Measurements from ENCODE around the gene TNPO3. TPM values are rescaled to one million over a fixed set of nuclear protein-coding genes. Genes with fewer than 3 reads are reported as not detected.

Gene TNPO3
- total RNA-seq, 1 experiment from 2014 or later = 58.5 TPM

- no peak overlapping the region for H3K4me2 ChIP-seq (ENCODE audit: low read length)
- H4K20me1 ChIP-seq (ENCODE audit: insufficient read depth) = no peaks in the 10 kb centered on the region
- ChIA-PET POLR2A (no interaction called here), RAD21 (ENCODE audit: low non-redundant PET in 1 of 2, low total read pairs in 2 of 2, uncharacterized antibody in 2 of 2, unreplicated experiment in 2 of 2) (no interaction called here), CTCF (no interaction called here)
- no peak overlapping the region for H3K27ac ChIP-seq (ENCODE audit: low read depth, low read length)
- H3K9ac ChIP-seq (ENCODE audit: low read length) = no peak overlapping the region
- peaks cover 32 to 49% of the 10 kb centered on the region in 2 experiments; a peak in 3 of 4 replicates for H3K36me3 ChIP-seq (ENCODE audit: control insufficient read depth in 1 of 2, insufficient read depth in 2 of 2, low read length in 2 of 2)
- no peaks in the 10 kb centered on the region for H3K9me2 ChIP-seq (ENCODE audit: insufficient read depth)
- no TSS peak for BruUV-seq (replicated peaks)
- DNase-seq (ENCODE audit: low read depth, low spot score) = no peak
- H3K9me3 ChIP-seq (ENCODE audit: control insufficient read depth in 1 of 2, insufficient read depth in 1 of 2, low read depth in 1 of 2, low read length in 2 of 2) = no peaks in the 10 kb centered on the region
- H3K27me3 ChIP-seq (ENCODE audit: insufficient read depth, low read length) = no peaks in the 10 kb centered on the region
- intact Hi-C loops (cut with micrococcal nuclease) = no loop called here
- no peak overlapping the region for H3K4me3 ChIP-seq (replicated peaks in 1 of 2; ENCODE audit: low read depth in 1 of 2, low read length in 2 of 2)
- no peaks in the 10 kb centered on the region for H3K79me2 ChIP-seq (ENCODE audit: insufficient read depth, low read length)
- no peak overlapping the region for H2AFZ ChIP-seq (ENCODE audit: low read depth, low read length, poor library complexity, severe bottlenecking)
- no peak for ATAC-seq
- no peaks in the 10 kb centered on the region for H3K4me1 ChIP-seq (ENCODE audit: control insufficient read depth in 1 of 2, insufficient read depth in 2 of 2, low read length in 2 of 2)
- TF ChIP-seq ZNF274 (IDR thresholded peaks at IDR 0.05; ENCODE audit: low read depth, low read length) (no peak), EGR1 (IDR thresholded peaks at IDR 0.05; ENCODE audit: low read depth) (no peak), FOSL1 (IDR thresholded peaks at IDR 0.05; ENCODE audit: low read depth) (no peak), ZFX (IDR thresholded peaks at IDR 0.05) (no peak), POLR2A (IDR thresholded peaks at IDR 0.05; ENCODE audit: borderline replicate concordance, extremely low read depth, insufficient read depth, insufficient read length) (no peak), EZH2 (IDR thresholded peaks at IDR 0.05) (no peak), CTCF (IDR thresholded peaks at IDR 0.05 in 2 of 3, conservative IDR thresholded peaks at IDR 0.05 in 1 of 3; ENCODE audit: borderline replicate concordance in 1 of 3, insufficient read depth in 1 of 3, low read depth in 2 of 3, low read length in 2 of 3) (no peak), EZH2phosphoT487 (IDR thresholded peaks at IDR 0.05; ENCODE audit: borderline replicate concordance) (no peak), CBX3 (IDR thresholded peaks at IDR 0.05; ENCODE audit: low read depth) (no peak), ELF1 (IDR thresholded peaks at IDR 0.05; ENCODE audit: borderline replicate concordance, low read depth) (no peak), ZBTB33 (IDR thresholded peaks at IDR 0.05; ENCODE audit: extremely low read depth, insufficient replicate concordance, low read length) (no peak), SP1 (IDR thresholded peaks at IDR 0.05; ENCODE audit: low read depth) (no peak), CEBPB (IDR thresholded peaks at IDR 0.05; ENCODE audit: low read depth) (no peak), POLR2AphosphoS5 (IDR thresholded peaks at IDR 0.05; ENCODE audit: low read depth, low read length) (no peak), SRF (IDR thresholded peaks at IDR 0.05; ENCODE audit: low read depth) (no peak), ATF3 (IDR thresholded peaks at IDR 0.05) (no peak), MAX (IDR thresholded peaks at IDR 0.05) (no peak), REST (IDR thresholded peaks at IDR 0.05; ENCODE audit: low read depth) (no peak), RAD21 (IDR thresholded peaks at IDR 0.05; ENCODE audit: low read depth) (no peak)
Observed at GRCh38 chr7:128955981-128956380, 98.9 kb downstream of the TNPO3 start.
